IPS-NIHi11 (cell line): ENCODE results near the gene CDH7.

Source experiments
- DNase-seq: peaks from one replicate; pipeline ENCODE4 v3.0.0; 2012; ENCODE audit warnings: mixed read lengths, low spot score

CDH7 gene

DNA sequence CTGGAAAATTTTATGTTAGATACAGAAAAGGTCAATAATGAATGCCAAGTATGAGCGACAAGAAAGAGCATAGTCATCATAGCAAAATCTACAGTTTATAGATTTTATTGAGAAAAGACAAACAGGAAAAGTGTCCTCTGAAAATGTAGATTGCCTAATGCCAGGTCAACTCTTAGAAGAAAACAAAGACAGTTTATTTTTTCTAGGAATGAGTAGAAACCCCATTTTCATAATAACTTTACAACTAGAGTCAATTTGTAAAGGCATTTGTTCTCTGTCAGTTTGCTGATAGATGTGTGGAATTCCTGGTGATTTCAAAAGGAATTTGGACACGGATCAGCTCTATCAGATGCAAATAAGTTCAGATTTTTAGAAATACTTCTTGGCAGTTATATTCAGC, 16.6 kb downstream of the CDH7 start:
- no peak for DNase-seq

DNA sequence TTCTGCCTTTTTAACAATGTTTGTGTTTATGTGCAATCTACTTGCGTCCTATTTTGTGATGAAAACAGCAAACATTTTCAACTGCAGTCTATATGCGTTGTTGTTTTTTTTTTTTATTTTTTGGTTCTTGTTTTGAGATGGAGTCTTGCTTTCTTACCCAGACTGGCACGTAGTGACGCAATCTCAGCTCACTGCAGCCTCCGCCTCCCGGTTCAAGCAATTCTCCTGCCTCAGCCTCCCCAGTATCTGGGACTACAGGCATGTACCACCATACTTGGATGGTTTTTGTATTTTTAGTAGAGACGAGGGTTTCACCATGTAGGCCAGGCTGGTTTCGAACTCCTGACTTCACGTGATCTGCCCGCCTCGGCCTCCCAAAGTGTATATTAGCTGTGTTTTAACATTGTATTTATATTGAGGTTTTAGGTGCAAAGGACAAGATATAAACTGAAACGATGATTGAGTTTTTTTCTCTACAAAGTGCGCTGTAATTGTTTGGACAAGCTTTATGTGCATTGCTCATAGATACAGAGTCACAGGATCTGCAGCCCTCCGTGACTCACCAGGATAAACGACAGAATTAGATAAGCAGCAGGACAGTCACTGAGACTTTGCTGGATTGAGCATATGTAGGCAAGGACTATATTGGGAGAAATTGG, 17.4 kb downstream of the CDH7 start:
- no peak for DNase-seq

DNA sequence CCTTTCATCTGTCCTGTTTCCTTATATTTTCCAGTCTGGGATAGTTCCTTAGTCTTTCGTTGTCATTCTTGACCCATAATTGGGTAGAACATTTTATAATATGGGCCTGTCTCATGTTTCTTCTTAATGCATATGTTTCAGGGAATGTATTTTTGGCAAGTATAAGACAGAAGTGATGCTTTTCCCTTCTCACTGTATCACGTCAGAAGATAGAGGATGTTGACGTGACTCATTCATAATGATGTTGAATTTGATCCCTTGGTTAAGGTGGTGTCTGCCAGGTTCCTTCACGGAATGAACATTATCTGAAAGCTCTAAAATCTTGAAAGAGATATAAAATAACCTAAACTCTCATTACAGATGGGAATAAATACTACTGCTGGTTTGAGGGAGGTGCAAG, 18.8 kb downstream of the CDH7 start:
- no peak for DNase-seq

DNA sequence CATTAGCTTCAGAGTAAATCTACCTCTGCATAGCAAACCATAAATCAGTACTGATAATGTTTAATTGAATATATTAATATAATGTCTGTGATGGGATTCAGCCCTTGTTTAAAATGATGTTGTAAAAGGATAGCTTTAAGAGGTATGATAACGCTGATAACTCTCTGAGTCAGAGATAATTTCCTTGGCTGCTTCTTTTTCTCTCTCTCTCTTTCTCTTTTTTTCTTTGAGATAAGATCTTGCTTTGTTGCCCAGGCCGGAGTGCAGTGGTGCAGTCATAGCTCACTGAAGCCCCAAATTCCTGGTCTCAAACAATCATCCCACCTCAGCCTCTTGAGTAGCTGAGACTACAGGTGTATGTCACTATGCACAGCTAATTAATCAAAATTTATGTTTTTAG, 35.7 kb downstream of the CDH7 start:
- DNase-seq: no peak

DNA sequence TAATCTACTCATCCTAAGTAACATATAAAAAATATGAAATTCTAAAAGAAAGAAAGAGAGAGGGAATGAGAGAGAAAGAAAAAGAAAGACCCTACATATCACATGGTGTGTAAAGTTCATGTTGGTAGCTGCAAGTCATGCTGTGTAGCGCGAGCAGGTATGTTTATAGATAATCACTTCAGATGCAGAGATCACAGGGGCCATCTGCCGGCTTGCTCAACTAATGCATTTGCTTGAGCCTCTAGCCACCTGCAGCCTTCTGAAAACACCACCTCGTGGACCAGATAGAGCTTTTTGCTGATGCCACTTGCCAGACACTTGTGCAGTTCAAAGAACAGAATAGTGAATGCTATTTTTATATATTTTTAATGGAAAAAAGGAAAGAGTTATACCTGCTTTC, 37.6 kb downstream of the CDH7 start:
- DNase-seq: no peak

DNA sequence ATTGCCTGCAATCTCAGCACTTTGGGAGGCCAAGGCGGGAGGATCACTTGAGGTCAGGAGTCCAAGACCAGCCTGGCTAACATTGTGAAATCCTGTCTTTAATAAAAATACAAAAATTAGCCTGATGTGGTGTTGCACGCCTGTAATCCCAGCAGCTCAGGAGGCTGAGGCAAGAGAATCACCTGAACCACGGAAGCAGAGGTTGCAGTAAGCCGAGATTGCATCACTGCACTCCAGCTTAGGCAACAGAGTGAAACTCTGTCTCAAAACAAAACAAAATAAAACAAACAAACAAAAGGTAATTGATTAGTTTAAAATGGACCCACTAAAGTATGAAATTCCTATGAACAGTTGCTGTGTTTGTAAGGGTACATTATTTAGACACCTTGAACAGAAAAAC, 39.8 kb downstream of the CDH7 start:
- DNase-seq: no peak

DNA sequence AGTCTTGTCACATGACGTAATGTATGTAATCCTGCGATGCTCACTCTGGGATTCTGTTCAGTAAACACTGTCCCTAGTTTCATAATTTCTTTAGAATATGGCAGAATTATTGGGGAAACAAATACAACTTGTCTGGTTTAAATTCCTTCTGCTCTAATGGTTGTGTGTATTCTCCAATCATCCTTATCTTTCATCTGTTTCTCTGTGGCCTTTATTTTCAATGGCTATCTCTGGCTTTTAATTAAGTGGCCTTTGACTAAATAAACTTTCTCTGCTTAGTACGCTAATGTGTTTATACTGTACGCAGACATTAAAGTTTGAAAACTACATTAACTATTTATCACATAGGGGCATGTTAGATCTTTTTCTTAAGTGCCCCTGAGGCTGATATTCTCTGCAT, 40.9 kb downstream of the CDH7 start:
- no peak for DNase-seq

DNA sequence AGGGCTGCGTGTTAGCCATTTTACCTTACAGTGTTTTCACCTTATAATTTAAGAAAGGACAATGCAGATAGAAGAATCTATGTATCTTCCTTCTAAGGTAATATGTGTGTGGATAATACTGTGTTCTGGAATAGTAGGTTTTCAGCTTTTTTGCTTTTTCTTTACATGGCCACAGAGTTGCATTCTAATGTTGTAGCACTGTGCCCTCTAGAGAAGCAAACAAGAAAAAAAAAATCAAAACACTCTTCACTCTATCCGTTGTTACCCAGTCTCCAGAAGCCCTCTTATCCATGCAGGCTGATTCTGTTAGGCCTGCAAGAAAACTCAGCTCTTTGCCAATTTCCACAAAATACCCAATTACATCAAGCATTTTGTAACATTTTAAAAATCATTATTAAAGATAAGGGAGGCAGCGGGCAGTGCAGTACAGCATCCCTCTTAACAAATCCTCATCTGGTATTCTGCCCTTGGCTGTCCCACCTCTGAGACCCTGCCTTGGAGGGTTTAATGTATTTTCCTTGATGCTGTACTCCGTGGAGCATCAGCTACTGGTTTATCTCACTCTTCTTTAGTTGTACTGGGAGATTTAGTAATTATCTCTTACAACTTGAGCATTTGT, 41.8 kb downstream of the CDH7 start:
- no peak for DNase-seq

DNA sequence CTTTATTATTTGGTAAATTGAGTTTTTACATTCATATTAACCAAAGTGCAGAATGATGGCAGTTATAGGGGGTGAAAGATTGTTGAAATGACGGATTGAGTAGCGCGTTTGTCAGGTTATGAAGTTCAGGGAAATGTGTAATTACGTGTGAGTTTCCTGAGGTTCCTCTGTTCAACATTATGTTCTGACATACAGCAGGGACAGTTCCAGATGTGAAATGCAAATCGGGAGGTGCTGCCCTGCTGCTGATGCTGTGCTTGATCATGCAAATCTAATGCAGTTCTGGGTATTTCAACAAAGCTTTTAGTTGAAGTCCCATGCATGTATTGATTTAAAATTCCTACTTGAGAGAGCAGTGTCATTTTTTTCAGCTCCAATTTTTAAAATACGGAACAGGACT, 57.9 kb downstream of the CDH7 start:
- no peak for DNase-seq

DNA sequence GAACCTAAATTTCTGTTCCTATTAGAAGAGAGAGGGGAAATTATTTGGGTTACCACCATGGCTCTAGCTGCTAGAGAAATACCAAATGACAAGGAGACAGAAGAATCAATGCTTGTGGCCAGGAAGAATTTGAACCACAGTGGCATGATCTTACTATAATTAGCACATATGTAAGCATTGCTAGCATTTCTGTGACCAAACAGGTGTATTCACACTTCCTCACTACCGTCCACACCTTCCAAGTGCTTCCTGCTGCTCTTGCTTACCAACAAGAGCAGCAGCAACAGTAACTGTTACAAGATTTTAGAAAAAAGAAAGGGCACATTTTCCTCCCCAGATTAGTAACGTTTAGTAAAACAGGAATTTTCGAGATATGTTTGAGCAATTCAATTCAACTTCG, 60.5 kb downstream of the CDH7 start:
- DNase-seq: no peak

DNA sequence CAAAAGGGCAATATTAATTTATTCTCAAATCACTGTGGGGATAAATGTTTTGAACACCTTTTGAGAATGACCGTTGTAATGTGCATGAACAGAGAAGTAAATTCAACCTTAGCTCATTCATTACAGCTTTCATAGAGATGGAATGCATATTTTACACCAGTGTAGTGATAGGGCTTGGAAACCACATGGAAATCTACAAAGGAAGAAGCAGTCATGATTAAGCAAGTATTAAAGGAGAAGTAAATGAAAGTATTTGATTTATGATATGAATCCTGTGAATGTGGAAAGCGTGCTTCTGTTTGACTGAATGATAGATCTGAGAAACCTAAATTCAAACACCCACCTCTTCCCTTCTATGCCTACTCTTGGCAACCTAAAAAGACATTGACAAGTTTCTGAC, 64.7 kb downstream of the CDH7 start:
- no peak for DNase-seq

DNA sequence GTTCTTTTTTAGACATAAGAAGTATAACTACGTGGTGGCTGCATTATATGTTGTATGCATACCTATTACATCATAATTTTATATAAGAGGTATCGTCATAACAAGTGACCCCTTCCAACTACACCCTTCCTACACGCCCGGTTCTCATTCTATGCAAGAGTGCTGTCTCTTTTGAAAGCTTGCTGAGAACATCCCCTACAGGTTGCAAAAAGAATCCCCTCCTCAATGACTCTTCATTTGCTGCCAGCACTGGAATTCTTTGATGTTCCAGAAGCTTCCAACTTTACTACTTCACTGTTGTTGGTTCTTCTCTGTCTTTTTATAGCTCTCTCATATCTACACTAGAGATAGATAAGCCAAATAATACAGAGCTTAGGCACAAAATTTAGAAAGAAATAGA, 66.4 kb downstream of the CDH7 start:
- peak; percentile 11 for DNase-seq

DNA sequence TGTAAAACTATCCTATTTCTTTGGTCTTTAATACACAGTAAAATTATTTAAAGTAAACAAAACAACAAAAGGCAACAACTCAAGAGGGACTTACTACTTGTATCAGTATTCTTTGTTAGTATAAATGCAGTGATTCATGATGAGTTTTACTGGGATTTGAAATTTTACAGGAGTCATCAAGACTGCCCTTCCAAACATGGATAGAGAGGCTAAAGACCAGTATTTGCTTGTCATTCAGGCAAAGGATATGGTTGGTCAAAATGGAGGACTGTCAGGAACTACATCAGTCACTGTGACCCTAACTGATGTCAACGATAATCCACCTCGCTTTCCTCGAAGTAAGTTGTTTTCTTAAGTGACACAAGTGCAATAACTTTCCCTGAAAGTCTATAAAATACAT, 71.1 kb downstream of the CDH7 start:
- no peak for DNase-seq

DNA sequence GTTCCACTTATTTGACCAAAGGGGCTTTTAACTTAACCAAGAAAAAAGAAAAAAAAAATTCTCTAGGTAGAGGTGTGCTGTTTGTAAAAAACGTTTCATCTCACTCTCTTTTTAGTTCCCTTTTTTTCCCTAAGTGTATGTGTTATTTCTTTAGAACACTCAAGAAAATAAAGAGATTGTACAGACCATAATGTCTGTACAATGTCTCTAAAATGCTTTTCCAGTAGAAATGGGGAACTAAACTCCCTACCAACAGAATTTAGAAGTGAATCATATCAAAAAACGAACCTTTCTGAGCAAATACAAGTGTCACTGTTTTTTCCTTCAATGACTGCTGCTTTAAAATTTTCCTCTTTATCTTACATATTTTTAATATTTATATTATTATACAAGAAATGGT, 72.0 kb downstream of the CDH7 start:
- no peak for DNase-seq

DNA sequence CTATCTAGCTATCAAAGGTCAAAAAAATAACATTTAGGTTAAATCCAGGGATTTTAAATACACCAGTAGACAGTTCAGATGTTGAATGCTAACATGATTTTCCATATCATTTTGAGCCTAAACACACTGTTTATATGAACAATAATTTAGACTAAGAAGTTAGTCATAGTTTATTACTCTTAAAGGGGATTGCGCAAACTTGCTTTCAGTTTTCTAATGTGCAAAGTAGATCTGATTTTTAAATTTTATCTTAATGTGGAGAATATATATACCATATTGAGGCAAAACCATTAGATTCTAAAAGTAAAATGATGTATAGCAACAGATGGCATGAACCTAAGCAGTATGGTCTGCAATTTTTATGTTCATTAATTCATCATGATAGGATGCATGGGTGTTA, 76.6 kb downstream of the CDH7 start:
- DNase-seq: no peak

DNA sequence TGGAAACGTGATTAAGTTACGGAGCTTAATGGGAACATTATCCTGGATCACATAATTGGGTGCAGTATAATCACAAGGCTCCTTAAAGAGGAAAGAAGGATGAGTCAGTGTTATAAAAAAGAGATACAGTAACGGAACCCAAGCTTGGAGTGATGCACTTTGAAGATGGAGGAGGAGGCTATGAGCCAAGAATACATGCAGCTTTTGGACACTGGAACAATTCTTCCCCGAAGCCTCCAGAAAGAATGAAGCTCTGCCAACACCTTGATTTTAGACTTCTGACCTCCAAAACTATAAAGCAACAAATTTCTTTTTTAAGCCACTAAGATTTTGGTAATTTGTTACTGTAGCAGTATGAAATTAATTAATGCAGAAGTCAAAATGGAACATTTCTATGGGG, 85.1 kb downstream of the CDH7 start:
- no peak for DNase-seq

DNA sequence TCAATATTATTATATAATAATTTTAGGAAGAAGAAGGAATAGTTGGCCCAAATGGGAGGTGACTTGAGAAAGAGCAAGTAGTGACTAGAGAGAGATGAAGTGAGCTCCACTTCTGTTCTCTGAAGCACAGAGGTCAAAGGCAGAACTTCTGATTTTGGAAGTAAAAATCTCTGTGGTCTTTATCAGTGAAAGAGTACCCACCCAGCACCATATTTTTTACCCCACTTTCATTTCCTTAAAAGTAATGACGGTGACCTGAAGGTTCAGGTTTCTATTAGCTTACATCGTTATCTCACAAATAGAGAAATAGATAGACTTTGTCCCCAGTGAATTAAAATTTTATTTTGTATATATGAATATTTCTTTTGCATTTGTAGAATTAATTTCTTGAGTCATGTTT, 95.3 kb downstream of the CDH7 start:
- DNase-seq: no peak

DNA sequence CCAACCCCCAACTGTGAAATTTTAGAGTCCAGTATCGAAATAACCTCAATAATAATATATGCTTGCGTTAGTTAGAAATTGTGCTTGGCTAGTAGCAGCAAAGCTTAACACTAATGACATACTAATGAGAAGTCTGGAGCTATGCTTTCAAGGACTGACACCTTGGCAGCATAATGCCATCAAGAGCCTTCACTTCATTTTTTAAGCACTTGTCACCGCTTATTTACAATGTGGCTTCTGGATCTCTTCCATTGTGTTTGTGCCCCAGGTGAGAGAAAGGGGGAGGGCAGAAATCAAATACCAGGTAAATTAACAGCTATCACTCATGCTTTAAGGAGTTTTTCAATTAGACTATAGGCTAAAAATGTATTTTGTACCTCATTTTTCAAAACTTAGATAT, 101.5 kb downstream of the CDH7 start:
- no peak for DNase-seq

DNA sequence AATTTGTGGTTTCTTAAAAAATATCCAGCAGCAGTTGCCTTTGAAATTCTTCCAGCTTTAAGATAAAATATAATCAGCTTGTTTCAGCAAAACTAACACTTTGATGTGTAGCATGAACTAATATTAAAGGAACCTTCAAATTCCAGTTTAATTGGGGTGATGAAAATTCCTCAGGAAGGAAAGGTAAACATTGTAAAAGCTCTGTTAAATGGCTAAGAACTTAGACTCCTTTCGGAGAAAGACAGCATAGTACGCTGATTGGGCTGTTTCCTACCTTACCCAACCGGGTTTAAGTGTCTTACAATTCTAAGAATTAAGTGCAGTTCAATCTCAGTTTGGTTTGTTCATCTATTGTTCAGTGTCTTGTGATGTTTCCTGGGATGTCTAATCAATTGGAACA, 108.3 kb downstream of the CDH7 start:
- DNase-seq: no peak

DNA sequence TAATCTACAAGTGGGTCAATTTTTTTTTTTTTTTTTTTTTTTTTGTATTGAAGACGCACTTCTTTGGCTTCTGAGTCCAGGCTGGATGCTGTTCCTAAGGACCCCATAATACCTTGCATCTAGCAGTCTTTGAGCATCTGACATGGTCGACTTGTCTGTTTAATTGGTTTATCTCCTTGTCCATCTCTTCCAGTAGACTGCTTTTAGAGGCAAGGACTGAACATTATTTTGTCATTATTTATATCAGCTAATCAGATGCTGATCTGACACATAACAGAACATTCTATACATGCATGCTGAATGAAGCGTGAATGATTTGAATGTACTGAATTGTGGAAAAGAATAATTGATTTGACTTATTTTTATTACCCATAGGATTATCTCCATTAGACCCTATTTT, 118.7 kb downstream of the CDH7 start:
- DNase-seq: no peak

DNA sequence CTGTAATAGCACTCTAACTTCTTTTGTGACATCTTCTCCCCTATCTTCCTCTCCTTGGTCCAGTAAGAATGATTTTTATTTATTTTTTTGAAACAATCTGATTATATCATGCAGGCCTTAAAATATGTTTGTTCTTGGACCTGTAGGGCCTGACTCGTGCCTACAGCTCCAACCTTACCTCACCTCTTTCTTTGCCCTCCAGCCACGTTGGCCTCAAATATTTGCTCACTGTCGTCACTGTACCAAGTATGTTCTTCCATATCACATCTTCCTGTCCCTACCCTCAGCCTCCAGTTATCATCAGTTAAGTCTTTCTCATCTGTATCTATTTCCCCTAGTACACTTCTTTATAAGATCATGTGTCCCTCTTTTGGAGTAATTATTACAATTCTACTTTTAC, 125.5 kb downstream of the CDH7 start:
- DNase-seq: no peak

DNA sequence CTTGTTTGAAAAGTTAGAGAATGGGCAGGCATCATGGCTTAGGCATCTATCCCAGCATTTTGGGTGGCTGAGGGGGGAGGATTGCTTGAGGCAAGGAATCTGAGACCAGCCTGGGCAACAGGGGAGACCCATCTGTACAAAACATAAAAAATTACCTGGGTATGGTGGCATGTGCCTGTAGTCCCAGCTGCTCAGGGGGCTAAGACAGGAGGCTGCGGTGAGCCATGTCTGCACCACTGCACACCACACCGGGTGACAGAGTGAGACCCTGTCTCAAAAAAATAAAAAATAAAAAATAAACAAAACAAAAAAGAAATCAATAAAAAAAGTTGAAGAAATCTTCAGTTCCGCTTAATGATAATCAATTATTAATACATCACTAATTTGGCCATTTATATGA, 146.5 kb downstream of the CDH7 start:
- no peak for DNase-seq

DNA sequence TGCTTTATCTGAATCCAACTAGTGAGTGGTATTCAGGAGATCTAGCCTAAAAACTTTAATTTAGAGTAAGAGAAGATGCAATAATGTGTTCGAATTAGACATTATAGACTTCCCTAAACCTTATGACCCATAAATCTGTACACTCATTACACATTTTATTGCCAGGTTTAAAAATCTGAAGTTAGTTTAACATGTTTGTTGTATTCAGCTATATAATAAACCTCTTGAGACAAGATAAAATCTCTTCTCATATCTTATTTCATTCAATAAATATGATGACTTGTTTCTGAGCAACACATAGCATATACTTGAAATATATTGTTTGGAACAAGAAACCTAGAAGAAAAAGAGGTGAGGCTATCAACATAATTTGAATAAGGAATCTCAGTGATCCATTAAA, 150.7 kb downstream of the CDH7 start:
- no peak for DNase-seq

DNA sequence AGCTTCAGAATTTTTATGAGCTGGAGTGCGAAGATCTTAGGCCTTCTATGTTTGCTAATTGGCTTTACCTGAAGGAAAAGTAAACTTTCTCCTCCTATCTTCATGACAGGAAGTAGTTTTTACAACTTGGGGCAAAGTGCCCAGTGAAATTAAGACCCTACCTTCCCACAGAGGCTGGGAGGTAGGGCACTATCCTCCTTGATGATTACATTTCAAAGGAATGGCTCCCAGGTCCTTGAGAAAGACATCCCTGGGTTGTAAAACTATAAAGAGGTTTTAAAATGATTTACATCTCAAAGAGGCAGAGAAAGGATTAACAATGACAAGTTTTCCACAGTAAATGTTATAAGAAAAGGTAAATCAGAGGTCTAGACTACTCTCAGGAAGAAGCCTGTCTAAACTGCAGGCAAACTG, 155.8 kb downstream of the CDH7 start:
- DNase-seq: peak; percentile 6

DNA sequence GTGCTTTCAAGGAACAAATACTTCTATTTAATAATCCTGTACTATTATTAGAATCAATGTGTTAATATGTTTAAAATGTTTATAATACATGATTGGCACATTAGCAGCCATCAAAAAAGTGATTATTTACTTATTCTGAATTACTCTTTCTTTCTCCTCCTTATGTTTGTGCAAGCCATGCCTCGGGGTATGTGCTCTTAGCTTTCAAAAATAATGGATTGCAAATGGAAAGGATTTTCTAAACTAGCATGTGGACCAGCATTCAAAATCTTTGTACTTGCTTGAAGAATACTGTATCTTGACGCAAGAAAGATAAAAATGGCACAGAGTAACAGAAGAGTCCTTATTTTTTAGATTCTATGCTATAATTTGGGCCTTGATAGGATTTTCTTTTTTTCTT, 156.5 kb downstream of the CDH7 start:
- DNase-seq: no peak
